Right atrium auricular region (tissue), 2 donors: ENCODE results near the gene RITA1. TPM values are rescaled to one million over a fixed set of nuclear protein-coding genes. Genes with fewer than 3 reads are reported as not detected.

ENCODE experiments used
- DNase-seq: peaks from one replicate; pipeline ENCODE4 v3.0.0-alpha.2; 2019; ENCODE audit warnings: low spot score
- H3K27ac ChIP-seq, 2 donors: fragments of 200-600 bp; sonication (generic); 1 replicate in 1 of 2; 2 replicates in 1 of 2; pipeline ENCODE4 v1.5.1; 2016 to 2019
- H3K27me3 ChIP-seq, 2 donors: fragments of 200-600 bp; sonication (generic); one replicate each; pipeline versions ENCODE4 v1.5.1 to v1.6.0; 2017 to 2019
- H3K36me3 ChIP-seq: fragments of 200-600 bp; sonication (generic); one replicate; pipeline ENCODE4 v1.5.1; 2016
- H3K4me1 ChIP-seq, 2 donors: fragments of 200-600 bp; sonication (generic); one replicate each; pipeline versions ENCODE4 v1.5.1 to v1.6.0; 2017 to 2019
- H3K4me3 ChIP-seq, 2 donors: fragments of 200-600 bp; sonication (generic); 1 replicate in 1 of 2; 2 replicates in 1 of 2; pipeline ENCODE4 v1.5.1; 2017 to 2019; ENCODE audit warnings: mild to moderate bottlenecking in 1 of 2, moderate library complexity in 1 of 2
- H3K9me3 ChIP-seq, 2 donors: fragments of 200-600 bp; sonication (generic); one replicate each; pipeline ENCODE4 v1.5.1; 2019
- microRNA-seq, 2 donors: library from miRNA; unstranded; fragments of <30 nt; microRNA quantifications; one replicate each; pipeline ENCODE4, GENCODE V29; 2016 to 2017; ENCODE audit warnings: borderline number of aligned reads in 2 of 2, borderline replicate concordance in 1 of 2
- total RNA-seq, 2 donors: library from RNA; depleted of rRNA; stranded (reverse); fragments of >200 nt; gene quantifications; one replicate each; pipeline ENCODE4 v1.1.0, GENCODE V29; 2016
- TF ChIP-seq, protein P1 (sequence below), 2 donors: fragments of 200-600 bp; sonication (generic); IDR thresholded peaks; one replicate each; pipeline ENCODE4 v1.5.1; 2019; ENCODE audit warnings: antibody characterized with exemption in 2 of 2

Gene RITA1
- total RNA-seq, 2 donors from 2014 or later, result 18.2 to 25.4 TPM

DNA sequence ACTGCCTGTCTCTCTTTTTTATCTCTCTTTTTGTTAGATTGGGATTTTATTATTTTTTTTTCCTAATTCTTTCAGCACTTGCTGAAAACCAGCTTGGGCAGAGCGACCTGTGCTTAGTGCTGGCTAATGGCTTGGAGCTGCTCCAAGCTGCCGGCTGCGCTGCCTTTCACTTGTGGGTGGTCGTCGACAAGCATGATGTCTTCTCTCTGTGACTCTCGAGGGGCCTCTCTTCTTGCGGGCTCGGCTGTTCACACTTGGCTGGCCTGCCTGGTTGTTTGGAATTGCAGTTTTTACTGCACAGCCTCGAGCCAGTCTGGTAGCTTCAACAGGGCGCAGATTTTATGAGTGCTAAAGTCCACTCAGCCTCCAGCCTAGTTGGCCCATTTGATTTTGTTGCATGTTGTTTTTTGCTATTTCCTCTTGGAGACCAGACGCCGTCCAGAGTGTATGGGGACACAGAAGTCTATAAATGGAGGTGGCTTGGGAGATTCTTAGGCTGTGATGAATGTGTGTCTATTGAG is 54.4 kb downstream of the RITA1 start:
- no peak for DNase-seq
- H3K27ac ChIP-seq, result peak overlapping the region; percentile 59 to 71
- peaks cover 10% of the 10 kb centered on the region for H3K36me3 ChIP-seq
- no peaks in the 10 kb centered on the region for H3K9me3 ChIP-seq
- no peak overlapping the region for H3K4me3 ChIP-seq
- TF ChIP-seq, protein P1, sequence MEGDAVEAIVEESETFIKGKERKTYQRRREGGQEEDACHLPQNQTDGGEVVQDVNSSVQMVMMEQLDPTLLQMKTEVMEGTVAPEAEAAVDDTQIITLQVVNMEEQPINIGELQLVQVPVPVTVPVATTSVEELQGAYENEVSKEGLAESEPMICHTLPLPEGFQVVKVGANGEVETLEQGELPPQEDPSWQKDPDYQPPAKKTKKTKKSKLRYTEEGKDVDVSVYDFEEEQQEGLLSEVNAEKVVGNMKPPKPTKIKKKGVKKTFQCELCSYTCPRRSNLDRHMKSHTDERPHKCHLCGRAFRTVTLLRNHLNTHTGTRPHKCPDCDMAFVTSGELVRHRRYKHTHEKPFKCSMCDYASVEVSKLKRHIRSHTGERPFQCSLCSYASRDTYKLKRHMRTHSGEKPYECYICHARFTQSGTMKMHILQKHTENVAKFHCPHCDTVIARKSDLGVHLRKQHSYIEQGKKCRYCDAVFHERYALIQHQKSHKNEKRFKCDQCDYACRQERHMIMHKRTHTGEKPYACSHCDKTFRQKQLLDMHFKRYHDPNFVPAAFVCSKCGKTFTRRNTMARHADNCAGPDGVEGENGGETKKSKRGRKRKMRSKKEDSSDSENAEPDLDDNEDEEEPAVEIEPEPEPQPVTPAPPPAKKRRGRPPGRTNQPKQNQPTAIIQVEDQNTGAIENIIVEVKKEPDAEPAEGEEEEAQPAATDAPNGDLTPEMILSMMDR (IDR thresholded peaks at IDR 0.05), result no peak
- H3K27me3 ChIP-seq, result no peaks in the 10 kb centered on the region
- H3K4me1 ChIP-seq, result peaks cover 0 to 95% of the 10 kb centered on the region in 2 donors

DNA sequence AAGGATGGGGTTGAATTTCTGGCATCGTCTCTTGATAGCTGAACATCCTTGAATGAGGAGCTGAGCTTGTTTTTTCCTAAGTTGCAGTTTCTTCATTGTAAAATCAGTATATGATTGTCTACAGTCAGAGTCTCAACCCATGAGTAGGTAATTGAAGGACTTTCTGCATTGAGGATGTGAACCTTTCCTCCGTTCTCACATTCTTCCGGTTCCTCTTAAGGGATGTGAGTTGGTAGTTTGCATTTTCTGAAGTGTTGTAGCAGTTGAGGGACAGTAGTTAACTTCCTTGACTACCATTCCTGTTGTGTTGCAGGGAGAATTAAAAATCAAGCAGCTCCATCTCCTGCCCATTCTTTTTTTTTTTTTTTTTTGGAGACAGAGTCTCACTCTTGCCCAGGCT is 54.9 kb downstream of the RITA1 start:
- DNase-seq, result no peak
- H3K4me1 ChIP-seq, result peaks cover 0 to 98% of the 10 kb centered on the region in 2 donors
- H3K4me3 ChIP-seq, result no peak overlapping the region
- H3K27me3 ChIP-seq, result no peaks in the 10 kb centered on the region
- peak overlapping the region; percentile 59 to 71 for H3K27ac ChIP-seq
- peaks cover 10% of the 10 kb centered on the region for H3K36me3 ChIP-seq
- TF ChIP-seq, protein P1 (IDR thresholded peaks at IDR 0.05), result no peak
- H3K9me3 ChIP-seq, result no peaks in the 10 kb centered on the region

DNA sequence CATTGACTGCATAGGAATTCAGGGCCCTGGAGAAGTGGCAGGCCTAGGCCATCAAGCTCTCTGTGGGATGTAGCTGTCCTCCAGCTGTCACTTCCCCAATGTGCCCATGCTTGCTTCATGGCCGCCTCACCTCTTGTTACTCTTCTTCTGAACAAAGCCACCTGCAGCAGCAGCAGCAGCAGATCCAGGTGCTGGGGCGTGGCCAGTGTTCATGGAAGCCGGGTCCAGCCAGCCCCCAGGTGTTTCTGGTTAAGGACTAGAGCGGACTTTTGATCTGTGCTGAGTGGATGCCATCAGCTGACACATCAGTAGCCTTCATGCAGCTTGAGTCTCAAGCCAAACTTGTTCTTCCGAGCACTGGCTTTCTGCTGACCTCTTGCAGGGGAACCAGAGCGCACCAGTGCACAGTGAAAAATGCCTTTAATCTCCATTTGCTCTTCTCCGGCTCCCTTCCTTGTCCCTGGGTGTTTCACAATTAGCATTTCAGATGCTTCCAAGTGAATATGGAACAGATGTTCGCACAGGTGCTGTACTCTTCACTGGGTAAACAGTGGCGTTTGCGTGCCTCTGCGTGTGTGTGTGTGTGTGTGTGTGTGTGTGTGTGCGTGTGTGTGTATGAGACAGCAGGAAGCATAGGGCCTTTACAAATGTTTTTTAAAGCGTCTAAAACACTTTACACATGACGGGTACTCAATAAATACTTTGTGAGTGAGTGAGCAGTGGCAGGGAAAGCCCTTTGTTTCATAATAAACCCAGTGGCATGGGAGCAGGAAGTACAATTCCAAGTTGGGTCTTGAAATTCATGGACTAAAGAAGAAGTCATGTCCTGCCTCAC is 55.9 kb downstream of the RITA1 start:
- TF ChIP-seq, protein P1 (IDR thresholded peaks at IDR 0.05), result no peak
- Histone ChIP-seq H3K4me1 (peaks cover 0 to 98% of the 10 kb centered on the region in 2 donors), H3K9me3 (no peaks in the 10 kb centered on the region), H3K4me3 (no peak overlapping the region), H3K36me3 (peaks cover 11% of the 10 kb centered on the region), H3K27me3 (no peaks in the 10 kb centered on the region), H3K27ac (peak overlapping the region; percentile 62 to 85)
- DNase-seq, result no peak

Small RNA genes lying within 50 kb of the gene (microRNA-seq; reads per million reads assigned to microRNA genes)
- 0 reads per million in 2 donors for gene MIR7106

Other genes starting within 250 kb of the RITA1 start
- 1 to 10 TPM; 2.7 to 5.8 TPM for gene OAS3, start 247.2 kb upstream of the RITA1 start, total RNA-seq
- 1 to 10 TPM; 6.0 to 6.8 TPM for gene OAS2, start 207.2 kb upstream of the RITA1 start, total RNA-seq
- 1 to 10 TPM; 1.2 to 4.0 TPM for gene DTX1, start 129.0 kb upstream of the RITA1 start, total RNA-seq
- gene RASAL1, start 50.0 kb upstream of the RITA1 start, total RNA-seq, result not detected
- gene CFAP73, start 36.0 kb upstream of the RITA1 start, total RNA-seq, result not detected
- 10 to 100 TPM; 35.1 to 38.0 TPM for gene DDX54, start 243 bp upstream of the RITA1 start, total RNA-seq
- 10 to 100 TPM; 57.3 to 58.7 TPM for gene TPCN1, start 35.7 kb downstream of the RITA1 start, total RNA-seq
- gene SLC8B1, start 149.4 kb downstream of the RITA1 start, total RNA-seq, result 10 to 100 TPM; 17.1 to 18.8 TPM
- gene PLBD2, start 172.9 kb downstream of the RITA1 start, total RNA-seq, result 10 to 100 TPM; 38.2 to 43.0 TPM
- gene SDS, start 218.2 kb downstream of the RITA1 start, total RNA-seq, result 1 to 10 TPM in 1 of 2 donors, not detected in 1; 1.3 TPM
- 1 to 10 TPM; 2.8 to 5.5 TPM for gene SDSL, start 236.7 kb downstream of the RITA1 start, total RNA-seq